Measurements from ENCODE around the gene HDAC4.

DNA sequence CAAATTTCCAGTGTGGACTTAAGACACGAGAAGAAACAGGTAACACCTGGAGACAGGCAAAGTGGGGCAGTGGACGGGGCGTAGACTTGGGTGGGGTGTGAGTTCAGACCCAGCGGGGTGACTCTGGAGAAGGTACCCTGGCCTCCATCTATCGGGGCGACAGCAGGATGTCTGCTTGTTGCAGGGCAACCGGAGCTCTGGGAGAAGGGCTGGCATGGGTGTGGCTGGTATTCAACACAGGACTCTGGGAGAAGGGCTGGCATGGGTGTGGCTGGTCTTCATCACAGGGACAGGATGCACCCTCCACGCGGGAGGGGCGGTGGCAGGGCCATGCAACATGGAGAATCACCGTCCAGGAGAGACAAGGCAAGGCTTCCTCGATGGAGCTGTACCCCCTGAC lies 198.5 kb downstream of the HDAC4 start:
- TF ChIP-seq GATA2 (IDR thresholded peaks at IDR 0.05; ENCODE audit: low read depth, low read length) (no peak), GATA3 (IDR thresholded peaks at IDR 0.05; ENCODE audit: low read depth, low read length) (no peak)

Data from SH-SY5Y (cell line).